Measurements from ENCODE around the gene PCBD2.

DNA sequence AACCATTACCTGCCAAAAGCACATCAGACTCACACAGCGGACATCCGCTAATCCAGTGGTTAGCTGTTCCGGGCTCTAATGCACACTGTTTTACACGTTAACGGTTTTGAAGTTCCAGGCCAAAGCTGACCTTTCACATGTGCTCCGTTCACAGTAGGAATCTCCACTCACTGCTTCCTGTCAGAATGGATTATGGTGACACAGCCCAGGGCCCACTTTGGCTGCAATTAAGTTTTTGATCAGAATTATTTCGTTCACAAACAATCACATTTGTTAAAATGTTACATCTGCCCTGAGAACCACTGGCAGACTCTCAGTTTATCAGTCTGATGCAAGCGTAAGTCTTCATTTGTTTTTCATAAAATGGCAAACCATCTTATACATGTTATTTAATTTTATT, 32.6 kb downstream of the PCBD2 start:
- no peak for TF ChIP-seq POLR2A (IDR thresholded peaks at IDR 0.05; ENCODE audit: low read depth, low read length)
- TF ChIP-seq, protein P1, sequence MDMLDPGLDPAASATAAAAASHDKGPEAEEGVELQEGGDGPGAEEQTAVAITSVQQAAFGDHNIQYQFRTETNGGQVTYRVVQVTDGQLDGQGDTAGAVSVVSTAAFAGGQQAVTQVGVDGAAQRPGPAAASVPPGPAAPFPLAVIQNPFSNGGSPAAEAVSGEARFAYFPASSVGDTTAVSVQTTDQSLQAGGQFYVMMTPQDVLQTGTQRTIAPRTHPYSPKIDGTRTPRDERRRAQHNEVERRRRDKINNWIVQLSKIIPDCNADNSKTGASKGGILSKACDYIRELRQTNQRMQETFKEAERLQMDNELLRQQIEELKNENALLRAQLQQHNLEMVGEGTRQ (IDR thresholded peaks at IDR 0.05; ENCODE audit: low read depth, low read length) = no peak
- TF ChIP-seq, protein P2, sequence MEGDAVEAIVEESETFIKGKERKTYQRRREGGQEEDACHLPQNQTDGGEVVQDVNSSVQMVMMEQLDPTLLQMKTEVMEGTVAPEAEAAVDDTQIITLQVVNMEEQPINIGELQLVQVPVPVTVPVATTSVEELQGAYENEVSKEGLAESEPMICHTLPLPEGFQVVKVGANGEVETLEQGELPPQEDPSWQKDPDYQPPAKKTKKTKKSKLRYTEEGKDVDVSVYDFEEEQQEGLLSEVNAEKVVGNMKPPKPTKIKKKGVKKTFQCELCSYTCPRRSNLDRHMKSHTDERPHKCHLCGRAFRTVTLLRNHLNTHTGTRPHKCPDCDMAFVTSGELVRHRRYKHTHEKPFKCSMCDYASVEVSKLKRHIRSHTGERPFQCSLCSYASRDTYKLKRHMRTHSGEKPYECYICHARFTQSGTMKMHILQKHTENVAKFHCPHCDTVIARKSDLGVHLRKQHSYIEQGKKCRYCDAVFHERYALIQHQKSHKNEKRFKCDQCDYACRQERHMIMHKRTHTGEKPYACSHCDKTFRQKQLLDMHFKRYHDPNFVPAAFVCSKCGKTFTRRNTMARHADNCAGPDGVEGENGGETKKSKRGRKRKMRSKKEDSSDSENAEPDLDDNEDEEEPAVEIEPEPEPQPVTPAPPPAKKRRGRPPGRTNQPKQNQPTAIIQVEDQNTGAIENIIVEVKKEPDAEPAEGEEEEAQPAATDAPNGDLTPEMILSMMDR (conservative IDR thresholded peaks at IDR 0.05; ENCODE audit: low read depth, low read length) = no peak
- TF ChIP-seq RCOR1 (IDR thresholded peaks at IDR 0.05; ENCODE audit: insufficient replicate concordance, low read length) = no peak
- TF ChIP-seq RAD21 (IDR thresholded peaks at IDR 0.05; ENCODE audit: low read length) = no peak
- TF ChIP-seq CEBPB (IDR thresholded peaks at IDR 0.05; ENCODE audit: low read depth, low read length) = no peak
- TF ChIP-seq CHD1 (IDR thresholded peaks at IDR 0.05; ENCODE audit: low read depth, low read length) = no peak
- no peak for TF ChIP-seq MAFK (IDR thresholded peaks at IDR 0.05; ENCODE audit: low read depth, low read length)
- TF ChIP-seq FOS (IDR thresholded peaks at IDR 0.05; ENCODE audit: low read depth, low read length) = no peak
- TF ChIP-seq MXI1 (IDR thresholded peaks at IDR 0.05; ENCODE audit: borderline replicate concordance, low read depth, low read length) = no peak
- TF ChIP-seq BHLHE40 (IDR thresholded peaks at IDR 0.05; ENCODE audit: low read depth, low read length) = no peak
- TF ChIP-seq SMC3 (IDR thresholded peaks at IDR 0.05; ENCODE audit: low read depth, low read length) = no peak
- TF ChIP-seq RFX5 (IDR thresholded peaks at IDR 0.05; ENCODE audit: low read depth, low read length) = no peak

Measured in IMR-90 (cell line).